Adipocyte (in vitro differentiated cells): ENCODE results near the gene NR4A3.
"Not testable (repeated sequence)": the region's sequence is repeated elsewhere in the genome, so short reads cannot be mapped to it uniquely, and the experiment has no call there.

ENCODE experiments used
- DNase-seq: peaks from one replicate; pipeline ENCODE4 v3.0.0-alpha.2; 2015; ENCODE audit warnings: low read depth
- H3K27me3 ChIP-seq: replicated peaks from 2 replicates; pipeline ENCODE4 v1.7.0; 2013; ENCODE audit warnings: mild to moderate bottlenecking, low read length, moderate library complexity; ENCODE audit not compliant: control insufficient read depth, insufficient read depth
- H3K36me3 ChIP-seq: 2 replicates; pipeline ENCODE4 v1.7.0; 2013; ENCODE audit warnings: low read length, mild to moderate bottlenecking, moderate library complexity; ENCODE audit not compliant: control insufficient read depth, insufficient read depth, severe bottlenecking
- H3K4me1 ChIP-seq: 2 replicates; pipeline ENCODE4 v1.7.0; 2013; ENCODE audit warnings: mild to moderate bottlenecking, low read length, moderate library complexity; ENCODE audit not compliant: control insufficient read depth, insufficient read depth
- H3K4me3 ChIP-seq: 2 replicates; pipeline ENCODE4 v1.7.0; 2013; ENCODE audit warnings: mild to moderate bottlenecking, low read length, moderate library complexity
- H3K9ac ChIP-seq: 2 replicates; pipeline ENCODE4 v1.7.0; 2013; ENCODE audit warnings: mild to moderate bottlenecking, low read length, moderate library complexity
- H3K9me3 ChIP-seq: 2 replicates; pipeline ENCODE4 v1.7.0; 2013; ENCODE audit warnings: mild to moderate bottlenecking, low read length, moderate library complexity; ENCODE audit not compliant: control insufficient read depth

The NR4A3 gene

GRCh38 chr9:99840072-99840471, 18.4 kb downstream of the NR4A3 start:
- H3K9me3 ChIP-seq = no peaks in the 10 kb centered on the region
- H3K36me3 ChIP-seq = peaks cover 8% of the 10 kb centered on the region
- no peaks in the 10 kb centered on the region for H3K27me3 ChIP-seq
- H3K4me3 ChIP-seq = no peak overlapping the region
- no peaks in the 10 kb centered on the region for H3K4me1 ChIP-seq
- H3K9ac ChIP-seq = no peak overlapping the region
- DNase-seq = no peak

GRCh38 chr9:99845063-99845462, 23.4 kb downstream of the NR4A3 start:
- H3K4me3 ChIP-seq = no peak overlapping the region
- no peaks in the 10 kb centered on the region for H3K4me1 ChIP-seq
- no peaks in the 10 kb centered on the region for H3K27me3 ChIP-seq
- H3K36me3 ChIP-seq = peaks cover 22% of the 10 kb centered on the region
- H3K9me3 ChIP-seq = no peaks in the 10 kb centered on the region
- H3K9ac ChIP-seq = no peak overlapping the region
- DNase-seq = no peak

GRCh38 chr9:99848447-99848846, 26.8 kb downstream of the NR4A3 start:
- no peak overlapping the region for H3K9ac ChIP-seq
- no peak overlapping the region for H3K4me3 ChIP-seq
- no peaks in the 10 kb centered on the region for H3K4me1 ChIP-seq

DNA sequence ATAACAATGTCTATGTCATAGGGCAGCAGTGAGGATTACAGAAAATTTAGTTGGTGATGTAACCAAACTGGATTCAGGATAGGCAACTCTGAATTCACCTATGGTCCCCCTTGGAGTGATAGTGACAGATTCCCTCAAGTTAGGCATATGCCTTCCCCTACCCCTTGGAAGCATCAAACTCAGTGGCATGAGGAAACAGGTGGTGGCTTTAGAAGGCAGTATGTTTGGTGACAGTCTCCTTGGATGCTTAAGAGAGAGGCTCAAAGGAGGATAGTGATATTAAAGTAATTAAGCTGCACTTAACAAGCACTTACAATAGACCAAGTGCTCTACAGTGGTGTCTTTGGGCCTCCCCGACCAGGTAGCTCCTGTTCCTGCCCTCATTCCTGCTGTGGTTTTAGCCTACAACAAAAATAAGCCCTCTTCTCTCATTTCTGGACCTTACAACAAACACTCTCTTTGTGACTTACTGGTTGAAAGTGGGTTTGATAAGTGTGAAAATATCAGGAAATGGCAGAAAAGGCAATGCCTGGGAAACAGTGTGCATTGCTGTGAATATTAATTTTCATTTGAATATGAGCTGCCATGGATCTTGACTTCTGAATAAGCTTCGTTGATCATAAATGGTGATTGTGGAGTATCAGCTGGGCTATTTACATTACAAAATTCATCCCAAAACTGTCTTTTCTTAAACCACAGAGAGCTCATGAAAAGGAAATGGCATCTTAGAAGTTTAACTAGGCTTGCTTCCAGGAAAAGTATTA, 29.2 kb downstream of the NR4A3 start:
- H3K4me3 ChIP-seq = no peak overlapping the region
- no peaks in the 10 kb centered on the region for H3K27me3 ChIP-seq
- H3K9me3 ChIP-seq = no peaks in the 10 kb centered on the region
- no peaks in the 10 kb centered on the region for H3K4me1 ChIP-seq
- no peak for DNase-seq
- no peak overlapping the region for H3K9ac ChIP-seq
- peaks cover 12% of the 10 kb centered on the region for H3K36me3 ChIP-seq

More at GRCh38 chr9:99848447-99848846, 26.8 kb downstream of the NR4A3 start:
- no peak for DNase-seq
- H3K27me3 ChIP-seq = no peaks in the 10 kb centered on the region
- peaks cover 22% of the 10 kb centered on the region for H3K36me3 ChIP-seq
- no peaks in the 10 kb centered on the region for H3K9me3 ChIP-seq

DNA sequence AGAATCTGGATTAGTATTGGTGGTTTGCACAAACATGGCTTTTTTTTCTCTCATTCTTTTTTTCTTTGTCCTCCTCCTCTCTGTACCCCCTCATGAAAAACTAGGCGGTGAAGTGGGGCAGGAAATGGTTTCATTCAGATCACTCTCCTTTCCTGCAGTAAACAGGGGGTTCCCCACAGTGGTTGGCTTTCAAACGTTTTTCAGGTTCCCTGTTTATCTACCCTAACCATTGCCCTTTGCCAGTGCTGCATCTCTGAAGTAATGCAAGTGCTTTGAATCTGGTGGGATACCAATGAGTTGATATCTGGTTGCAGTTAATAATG, 29.8 kb downstream of the NR4A3 start:
- Histone ChIP-seq H3K27me3 (no peaks in the 10 kb centered on the region), H3K4me1 (no peaks in the 10 kb centered on the region), H3K9ac (no peak overlapping the region), H3K9me3 (no peaks in the 10 kb centered on the region), H3K4me3 (no peak overlapping the region), H3K36me3 (peaks cover 11% of the 10 kb centered on the region)
- DNase-seq = no peak

DNA sequence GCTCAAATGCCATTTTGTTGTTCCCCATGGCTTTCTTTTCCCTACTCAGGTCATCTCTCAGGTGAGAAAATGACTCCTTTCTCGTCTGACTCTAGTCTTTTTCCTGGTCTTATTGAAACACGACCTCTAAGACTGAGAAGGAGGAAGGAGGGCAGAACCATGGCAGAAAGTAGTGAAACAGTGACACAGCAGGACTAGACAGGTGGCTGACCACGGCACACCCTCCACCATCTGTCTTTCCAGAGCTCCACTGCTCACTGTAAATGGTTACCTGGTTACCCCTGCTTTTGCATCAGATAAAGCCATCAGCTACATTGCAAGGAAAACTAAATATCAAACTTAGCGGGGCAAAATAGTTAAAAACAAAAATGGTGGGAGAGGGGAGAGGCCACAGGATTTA, 30.9 kb downstream of the NR4A3 start:
- H3K9ac ChIP-seq = no peak overlapping the region
- no peaks in the 10 kb centered on the region for H3K9me3 ChIP-seq
- no peak for DNase-seq
- H3K4me1 ChIP-seq = no peaks in the 10 kb centered on the region
- no peak overlapping the region for H3K4me3 ChIP-seq
- peaks cover 8% of the 10 kb centered on the region for H3K36me3 ChIP-seq
- no peaks in the 10 kb centered on the region for H3K27me3 ChIP-seq

DNA sequence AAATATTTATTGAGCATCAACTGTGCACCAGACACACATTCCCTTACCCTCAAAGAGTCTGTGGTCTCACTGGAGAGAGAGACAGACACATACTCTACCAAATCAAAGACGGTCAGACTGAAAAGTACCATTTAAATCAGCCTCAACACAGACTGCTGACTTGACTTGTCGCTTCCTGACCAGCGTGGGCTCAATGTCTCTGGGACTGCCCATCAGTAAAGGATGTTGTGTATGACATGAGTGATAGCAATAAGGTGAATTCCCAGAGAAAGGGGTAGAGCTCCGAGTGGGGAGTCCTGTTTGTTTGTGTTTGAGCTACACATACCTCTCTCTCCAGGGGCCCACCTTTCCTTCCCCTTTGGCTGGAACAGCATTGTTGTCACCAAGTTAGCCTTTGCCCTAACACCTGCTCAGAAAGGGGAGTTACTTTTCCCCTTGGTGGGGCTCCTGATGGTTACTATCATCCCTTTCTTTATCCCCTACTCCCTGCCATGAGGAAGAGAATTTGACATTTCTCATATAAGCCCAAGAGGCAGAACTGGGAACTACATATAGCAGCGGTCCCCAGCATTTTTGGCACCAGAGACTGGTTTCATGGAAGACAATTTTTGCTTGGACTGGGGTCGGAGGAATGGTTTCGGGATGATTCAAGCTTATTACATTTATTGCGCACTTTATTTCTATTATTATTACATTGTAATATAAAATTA, 33.9 kb downstream of the NR4A3 start:
- Histone ChIP-seq H3K9me3 (no peaks in the 10 kb centered on the region), H3K36me3 (no peaks in the 10 kb centered on the region), H3K4me1 (peaks cover 8% of the 10 kb centered on the region), H3K4me3 (no peak overlapping the region), H3K9ac (no peak overlapping the region), H3K27me3 (no peaks in the 10 kb centered on the region)
- DNase-seq = no peak

DNA sequence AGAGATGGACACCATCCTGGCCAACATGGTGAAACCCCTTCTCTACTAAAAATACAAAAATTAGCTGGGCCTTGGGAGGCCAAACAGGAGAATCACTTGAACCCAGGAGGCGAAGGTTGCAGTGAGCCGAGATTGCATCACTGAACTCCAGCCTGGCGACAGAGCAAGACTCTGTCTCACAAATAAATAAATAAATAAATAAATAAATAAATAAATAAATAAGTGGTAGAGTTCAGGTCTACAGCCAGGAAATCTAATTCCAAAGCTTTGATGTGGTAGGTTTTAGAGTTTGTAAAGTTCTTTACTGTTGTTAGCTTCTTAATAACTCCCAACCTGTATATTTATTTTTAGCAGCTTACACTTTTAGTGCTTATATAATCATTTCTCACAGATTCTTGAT, 35.9 kb downstream of the NR4A3 start:
- not testable (repeated sequence) for H3K27me3 ChIP-seq, H3K9ac ChIP-seq, H3K4me3 ChIP-seq, H3K4me1 ChIP-seq, H3K36me3 ChIP-seq, H3K9me3 ChIP-seq, DNase-seq

GRCh38 chr9:99858087-99858486, 36.4 kb downstream of the NR4A3 start:
- H3K27me3 ChIP-seq = no peaks in the 10 kb centered on the region
- no peaks in the 10 kb centered on the region for H3K36me3 ChIP-seq
- DNase-seq = no peak
- H3K4me3 ChIP-seq = no peak overlapping the region
- H3K9ac ChIP-seq = no peak overlapping the region
- no peaks in the 10 kb centered on the region for H3K9me3 ChIP-seq
- peaks cover 8% of the 10 kb centered on the region for H3K4me1 ChIP-seq

DNA sequence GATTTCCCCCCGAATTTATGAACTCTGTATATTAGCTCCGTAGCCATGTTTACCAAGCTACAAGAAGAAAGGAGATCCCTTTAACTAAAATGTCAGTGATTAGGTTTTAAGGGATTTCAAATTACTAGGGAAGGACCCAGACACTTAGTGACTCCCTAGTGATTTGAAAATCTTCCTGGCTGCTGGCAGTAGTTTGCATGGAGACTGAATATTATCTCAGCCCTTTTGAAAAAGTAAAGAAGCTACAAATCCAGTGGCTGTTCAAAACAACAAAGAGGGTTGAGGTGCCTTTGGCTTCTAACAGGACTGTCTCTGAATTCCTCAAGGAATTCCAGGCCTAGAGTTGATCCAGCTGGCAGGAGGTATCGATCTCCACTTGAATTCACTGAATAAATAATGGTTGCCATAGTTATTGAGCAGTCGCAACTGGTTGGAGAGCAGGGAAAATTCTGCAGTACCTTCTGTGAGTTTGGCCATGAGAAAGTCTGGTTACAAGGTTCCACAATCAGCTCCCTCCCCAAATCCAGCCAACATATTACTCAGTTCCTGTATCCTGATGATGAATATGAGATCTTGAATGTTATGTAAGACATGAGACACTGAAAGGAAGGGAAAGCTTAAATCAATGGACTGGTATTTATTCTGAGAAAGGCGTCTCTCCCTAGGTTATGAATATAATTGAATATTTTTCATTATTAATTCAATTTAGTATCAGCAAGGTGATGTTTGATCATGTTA, 37.7 kb downstream of the NR4A3 start:
- H3K4me1 ChIP-seq = peaks cover 8% of the 10 kb centered on the region
- no peak overlapping the region for H3K4me3 ChIP-seq
- no peak overlapping the region for H3K9ac ChIP-seq
- H3K36me3 ChIP-seq = no peaks in the 10 kb centered on the region
- no peaks in the 10 kb centered on the region for H3K9me3 ChIP-seq
- H3K27me3 ChIP-seq = no peaks in the 10 kb centered on the region
- no peak for DNase-seq

- no peak for DNase-seq
- H3K36me3 ChIP-seq = no peaks in the 10 kb centered on the region
- H3K4me3 ChIP-seq = no peak overlapping the region
- no peaks in the 10 kb centered on the region for H3K9me3 ChIP-seq
- no peak overlapping the region for H3K9ac ChIP-seq
- H3K27me3 ChIP-seq = no peaks in the 10 kb centered on the region
- peaks cover 8% of the 10 kb centered on the region for H3K4me1 ChIP-seq
Measured at GRCh38 chr9:99860266-99860665, 38.6 kb downstream of the NR4A3 start.
